Epithelial cell of proximal tubule (primary cell): ENCODE data around the gene SPNS3. TPM values are rescaled to one million over a fixed set of nuclear protein-coding genes. Genes with fewer than 3 reads are reported as not detected.

Experiments
- DNase-seq: peaks from one replicate; pipeline ENCODE4 v3.0.0-alpha.2; 2011; ENCODE audit warnings: low read depth
- H3K4me3 ChIP-seq: 2 replicates; pipeline ENCODE4 v1.5.1; 2011; ENCODE audit warnings: low read depth, mild to moderate bottlenecking, low read length
- CTCF ChIP-seq: conservative IDR thresholded peaks from 2 replicates; pipeline ENCODE4 v1.5.1; 2012; ENCODE audit warnings: low read depth, mild to moderate bottlenecking, low read length
- total RNA-seq: library from RNA; depleted of rRNA; stranded (reverse); fragments of >200 nt; gene quantifications from 2 replicates; pipeline ENCODE4 v1.2.3, GENCODE V29; 2015

The SPNS3 gene
- total RNA-seq, 1 donor from 2014 or later: 0.75 TPM

DNA sequence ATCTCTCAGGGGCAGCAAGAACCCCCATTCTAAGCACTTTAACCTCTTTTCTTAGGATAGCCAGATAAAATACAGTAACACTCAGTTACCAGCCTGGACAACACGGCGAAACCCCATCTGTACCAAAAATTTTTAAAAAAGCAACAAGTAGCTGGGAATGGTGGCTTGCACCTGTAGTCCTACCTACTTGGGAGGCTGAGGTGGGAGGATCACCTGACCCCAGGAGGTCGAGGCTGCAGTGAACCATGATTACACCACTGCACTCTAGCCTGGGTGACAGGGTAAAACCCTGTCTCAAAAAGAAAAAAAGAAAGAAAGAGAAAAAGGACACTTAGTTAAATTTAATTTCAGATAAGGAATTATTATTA is 38.6 kb upstream of the SPNS3 start:
- no peak for DNase-seq
- TF ChIP-seq CTCF: no peak
- no peak overlapping the region for H3K4me3 ChIP-seq

- H3K4me3 ChIP-seq: no peak overlapping the region
- DNase-seq: no peak
- no peak for TF ChIP-seq CTCF
Measured at GRCh38 chr17:4397840-4398239, 35.9 kb upstream of the SPNS3 start.

- TF ChIP-seq CTCF: no peak
- no peak overlapping the region for H3K4me3 ChIP-seq
- no peak for DNase-seq
Measured at GRCh38 chr17:4405038-4405669, 28.6 kb upstream of the SPNS3 start.

DNA sequence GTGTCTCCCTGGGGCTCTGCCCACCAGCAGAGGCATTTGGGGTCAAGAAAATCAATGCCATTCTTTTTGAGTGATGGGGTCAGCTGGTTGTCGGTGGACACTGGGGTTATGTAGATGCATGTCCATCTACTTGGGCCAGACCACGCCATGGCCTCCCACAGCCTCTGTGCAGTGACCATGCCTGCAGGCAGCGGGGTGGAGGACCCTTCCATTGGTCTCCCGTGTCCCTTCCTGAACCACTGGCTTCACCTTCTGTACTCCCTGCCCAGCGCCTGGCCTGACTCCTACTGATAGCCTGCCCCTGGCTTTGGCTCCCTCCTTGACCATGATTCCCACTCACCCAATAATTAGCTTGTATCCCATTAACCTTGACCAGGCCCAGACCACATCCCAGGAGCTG is 28.0 kb upstream of the SPNS3 start:
- no peak overlapping the region for H3K4me3 ChIP-seq
- TF ChIP-seq CTCF: no peak
- no peak for DNase-seq

GRCh38 chr17:4406386-4406785 is 27.4 kb upstream of the SPNS3 start:
- H3K4me3 ChIP-seq: no peak overlapping the region
- no peak for TF ChIP-seq CTCF

DNA sequence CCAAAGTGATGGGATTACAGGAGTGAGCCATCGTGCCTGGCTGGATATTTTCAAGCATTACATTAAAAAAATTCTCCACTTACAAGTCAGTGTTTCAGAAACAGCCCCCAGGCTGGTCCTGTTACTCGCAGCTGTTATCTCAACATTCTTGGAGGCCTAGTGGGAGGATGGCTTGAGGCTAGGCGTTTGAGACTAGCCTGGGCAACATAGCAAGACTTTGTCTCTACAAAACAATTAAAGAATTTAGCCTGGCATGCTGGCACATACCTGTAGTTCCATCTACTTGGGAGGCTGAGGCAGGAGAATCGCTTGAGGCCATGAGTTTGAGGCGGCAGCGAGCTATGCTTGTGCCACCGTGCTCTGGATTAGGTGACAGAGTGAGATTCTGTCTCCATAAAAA is 26.5 kb upstream of the SPNS3 start:
- no peak overlapping the region for H3K4me3 ChIP-seq
- no peak for DNase-seq
- no peak for TF ChIP-seq CTCF

More at GRCh38 chr17:4406386-4406785, 27.4 kb upstream of the SPNS3 start:
- no peak for DNase-seq

DNA sequence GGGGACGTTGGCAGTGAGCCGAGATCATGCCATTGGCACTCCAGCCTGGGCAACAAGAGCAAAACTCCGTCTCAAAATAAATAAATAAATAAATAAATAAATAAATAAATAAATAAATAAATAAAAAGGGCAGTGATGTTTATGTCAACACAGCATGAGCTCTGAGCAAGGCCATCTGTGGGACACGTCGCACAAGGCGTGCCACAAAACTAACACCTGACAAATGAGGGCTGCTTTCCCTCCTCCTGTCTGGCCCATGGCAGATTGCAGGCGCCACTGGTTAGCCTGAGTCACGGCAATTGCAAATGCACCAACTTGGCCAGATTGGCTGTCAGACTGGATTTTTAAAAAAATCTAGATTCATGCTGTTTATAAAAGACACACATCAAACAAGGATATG is 25.9 kb upstream of the SPNS3 start:
- TF ChIP-seq CTCF: no peak
- DNase-seq: no peak
- H3K4me3 ChIP-seq: no peak overlapping the region
